SU-DHL-6 (cell line): ENCODE measurements around the gene GSN.

Experiments used
- H2AFZ ChIP-seq: fragments of 200-600 bp; sonication (generic); 2 replicates; pipeline ENCODE4 v1.6.1; 2014; ENCODE audit warnings: low read depth, mild to moderate bottlenecking, moderate library complexity, mixed read lengths, antibody characterized with exemption, low read length; ENCODE audit not compliant: severe bottlenecking
- H3F3A ChIP-seq: fragments of 200-600 bp; shearing (Covaris generic); 2 replicates; pipeline ENCODE4 v1.6.0; 2016; ENCODE audit warnings: antibody characterized with exemption, mild to moderate bottlenecking; ENCODE audit not compliant: insufficient read depth
- H3K27ac ChIP-seq: fragments of 200-600 bp; sonication (generic); 2 replicates; pipeline ENCODE4 v1.5.1; 2016; ENCODE audit warnings: low read depth, mild to moderate bottlenecking, low read length, moderate library complexity, mixed read lengths
- H3K27me3 ChIP-seq: fragments of 200-600 bp; sonication (generic), shearing (Covaris generic); 2 replicates; pipeline ENCODE4 v1.6.0; 2014; ENCODE audit warnings: mild to moderate bottlenecking, low read length
- H3K36me3 ChIP-seq: fragments of 200-600 bp; sonication (generic); 2 replicates; pipeline ENCODE4 v1.6.1; 2014; ENCODE audit warnings: mild to moderate bottlenecking, low read length, mixed read lengths
- H3K4me2 ChIP-seq: fragments of 300-600, 200-600 bp; shearing (Covaris generic), sonication (generic); 2 replicates; pipeline ENCODE4 v1.6.0; 2014; ENCODE audit warnings: low read length, low read depth, mild to moderate bottlenecking; ENCODE audit not compliant: poor library complexity, severe bottlenecking
- H3K4me3 ChIP-seq: fragments of 200-600 bp; sonication (generic); 2 replicates; pipeline ENCODE4 v1.5.1; 2014; ENCODE audit warnings: antibody characterized with exemption, low read length, mild to moderate bottlenecking, mixed read lengths; ENCODE audit not compliant: insufficient read depth, poor library complexity, severe bottlenecking
- H3K79me2 ChIP-seq: fragments of 200-600 bp; sonication (generic); 2 replicates; pipeline ENCODE4 v1.6.1; 2014; ENCODE audit warnings: mild to moderate bottlenecking, low read length, moderate library complexity; ENCODE audit not compliant: insufficient read depth
- H3K9ac ChIP-seq: fragments of 200-600 bp; sonication (generic); 2 replicates; pipeline ENCODE4 v1.7.0; 2014; ENCODE audit warnings: mild to moderate bottlenecking, low read length
- H3K9me2 ChIP-seq: fragments of 200-600 bp; sonication (generic); replicated peaks from 2 replicates; pipeline ENCODE4 v1.6.1; 2014; ENCODE audit warnings: low read length; ENCODE audit not compliant: insufficient read depth
- H3K9me3 ChIP-seq: fragments of 200-600 bp; sonication (generic); 2 replicates; pipeline ENCODE4 v1.6.1; 2014; ENCODE audit warnings: low read length, mixed read lengths; ENCODE audit not compliant: insufficient read depth
- H4K20me1 ChIP-seq: fragments of 200-600 bp; sonication (generic); 2 replicates; pipeline ENCODE4 v1.6.1; 2014; ENCODE audit warnings: low read depth, mild to moderate bottlenecking, antibody characterized with exemption, low read length, moderate library complexity, mixed read lengths
- EZH2phosphoT487 ChIP-seq: fragments of 200-600 bp; sonication (generic), shearing (Covaris generic); conservative IDR thresholded peaks from 2 replicates; pipeline ENCODE4 v1.6.1; 2018; ENCODE audit warnings: mild to moderate bottlenecking, antibody characterized with exemption, low read length, moderate library complexity, mixed read lengths
- TF ChIP-seq, protein P1 (sequence below): fragments of 200-600 bp; sonication (generic); IDR thresholded peaks from one replicate; pipeline ENCODE4 v1.5.1; 2017; ENCODE audit warnings: antibody characterized with exemption, mild to moderate bottlenecking, low read length, moderate library complexity; ENCODE audit not compliant: insufficient read depth, poor library complexity, severe bottlenecking

GSN gene

DNA sequence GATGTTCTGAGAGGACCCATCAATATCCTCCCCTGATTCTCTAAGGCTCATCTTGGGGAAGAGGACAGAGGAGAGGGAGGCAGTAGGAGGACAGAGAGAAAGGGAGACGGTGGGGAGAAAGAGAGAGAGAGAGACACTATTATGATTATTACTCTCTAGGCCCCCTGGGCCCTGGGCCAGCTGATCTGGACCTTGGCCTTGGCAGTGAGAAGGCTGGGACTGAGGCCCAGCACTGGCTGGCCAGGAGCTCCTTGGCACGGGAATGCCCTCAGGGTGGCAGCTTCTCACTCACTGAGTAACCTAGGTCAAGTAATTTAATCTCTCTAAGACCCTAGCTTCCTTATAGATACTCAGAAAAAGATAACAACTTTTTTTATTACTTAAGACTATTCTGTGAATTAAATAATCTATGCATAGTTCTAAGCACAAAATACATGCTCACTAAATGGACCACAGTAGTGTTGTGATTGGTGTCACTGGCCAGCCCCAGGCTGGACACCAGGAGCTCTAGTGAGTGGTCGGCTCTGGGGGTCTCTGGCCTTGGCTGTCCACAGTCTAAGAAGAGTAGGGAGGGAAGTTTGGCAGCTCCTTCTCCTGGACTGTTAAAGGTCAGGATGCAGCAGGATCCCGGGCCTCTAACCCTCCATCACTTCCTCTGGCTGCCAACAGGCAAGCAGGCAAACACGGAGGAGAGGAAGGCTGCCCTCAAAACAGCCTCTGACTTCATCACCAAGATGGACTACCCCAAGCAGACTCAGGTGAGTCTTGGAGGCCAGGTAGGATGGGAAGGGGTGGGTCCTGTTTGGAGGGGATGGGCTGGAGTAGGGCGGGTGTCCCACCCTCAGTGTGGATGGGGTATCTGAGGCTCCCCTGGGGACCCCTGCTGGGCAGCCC, 50.0 kb downstream of the GSN start:
- H3K27me3 ChIP-seq = no peaks in the 10 kb centered on the region
- no peaks in the 10 kb centered on the region for H3K36me3 ChIP-seq
- no peak overlapping the region for H2AFZ ChIP-seq
- H3K4me3 ChIP-seq = no peak overlapping the region
- H3K79me2 ChIP-seq = no peaks in the 10 kb centered on the region
- TF ChIP-seq, protein P1, sequence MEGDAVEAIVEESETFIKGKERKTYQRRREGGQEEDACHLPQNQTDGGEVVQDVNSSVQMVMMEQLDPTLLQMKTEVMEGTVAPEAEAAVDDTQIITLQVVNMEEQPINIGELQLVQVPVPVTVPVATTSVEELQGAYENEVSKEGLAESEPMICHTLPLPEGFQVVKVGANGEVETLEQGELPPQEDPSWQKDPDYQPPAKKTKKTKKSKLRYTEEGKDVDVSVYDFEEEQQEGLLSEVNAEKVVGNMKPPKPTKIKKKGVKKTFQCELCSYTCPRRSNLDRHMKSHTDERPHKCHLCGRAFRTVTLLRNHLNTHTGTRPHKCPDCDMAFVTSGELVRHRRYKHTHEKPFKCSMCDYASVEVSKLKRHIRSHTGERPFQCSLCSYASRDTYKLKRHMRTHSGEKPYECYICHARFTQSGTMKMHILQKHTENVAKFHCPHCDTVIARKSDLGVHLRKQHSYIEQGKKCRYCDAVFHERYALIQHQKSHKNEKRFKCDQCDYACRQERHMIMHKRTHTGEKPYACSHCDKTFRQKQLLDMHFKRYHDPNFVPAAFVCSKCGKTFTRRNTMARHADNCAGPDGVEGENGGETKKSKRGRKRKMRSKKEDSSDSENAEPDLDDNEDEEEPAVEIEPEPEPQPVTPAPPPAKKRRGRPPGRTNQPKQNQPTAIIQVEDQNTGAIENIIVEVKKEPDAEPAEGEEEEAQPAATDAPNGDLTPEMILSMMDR = no peak
- TF ChIP-seq EZH2phosphoT487 = no peak
- no peak overlapping the region for H3K9ac ChIP-seq
- no peak overlapping the region for H3K27ac ChIP-seq
- no peaks in the 10 kb centered on the region for H3K9me3 ChIP-seq
- no peaks in the 10 kb centered on the region for H3F3A ChIP-seq
- H3K4me2 ChIP-seq = no peak overlapping the region
- no peaks in the 10 kb centered on the region for H4K20me1 ChIP-seq
- no peaks in the 10 kb centered on the region for H3K9me2 ChIP-seq

DNA sequence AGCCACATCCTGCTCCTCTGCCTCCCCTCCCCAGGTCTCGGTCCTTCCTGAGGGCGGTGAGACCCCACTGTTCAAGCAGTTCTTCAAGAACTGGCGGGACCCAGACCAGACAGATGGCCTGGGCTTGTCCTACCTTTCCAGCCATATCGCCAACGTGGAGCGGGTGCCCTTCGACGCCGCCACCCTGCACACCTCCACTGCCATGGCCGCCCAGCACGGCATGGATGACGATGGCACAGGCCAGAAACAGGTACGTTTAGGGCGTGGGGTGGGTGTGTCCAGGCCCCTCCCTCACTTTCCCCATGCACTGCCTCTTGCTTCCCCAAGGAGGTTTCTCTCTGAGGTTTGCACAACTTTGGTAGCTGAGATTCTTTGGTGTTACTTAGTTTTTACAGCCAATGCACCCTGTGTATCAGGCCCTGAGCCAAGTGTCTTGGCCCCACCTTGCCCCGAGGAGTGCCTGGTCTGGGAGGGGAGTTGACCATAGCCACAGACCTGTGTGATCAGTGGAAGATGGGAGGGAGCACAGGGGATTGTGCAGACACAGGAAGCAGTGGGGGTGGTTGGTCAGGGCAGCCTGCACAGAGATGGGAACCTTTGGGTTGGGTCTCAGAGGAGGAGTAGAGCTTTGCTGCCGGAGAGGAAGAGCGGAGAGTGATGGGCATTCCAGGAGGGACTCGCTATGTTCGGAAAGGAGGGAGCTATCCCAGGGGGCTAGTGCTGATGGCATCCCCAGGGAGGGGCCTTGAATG, 50.8 kb downstream of the GSN start:
- no peaks in the 10 kb centered on the region for H3K79me2 ChIP-seq
- no peak for TF ChIP-seq EZH2phosphoT487
- TF ChIP-seq, protein P1 = no peak
- no peak overlapping the region for H3K4me2 ChIP-seq
- H4K20me1 ChIP-seq = no peaks in the 10 kb centered on the region
- no peak overlapping the region for H2AFZ ChIP-seq
- H3K27me3 ChIP-seq = no peaks in the 10 kb centered on the region
- H3K4me3 ChIP-seq = no peak overlapping the region
- no peaks in the 10 kb centered on the region for H3K9me3 ChIP-seq
- no peak overlapping the region for H3K9ac ChIP-seq
- no peaks in the 10 kb centered on the region for H3K36me3 ChIP-seq
- H3F3A ChIP-seq = no peaks in the 10 kb centered on the region
- H3K9me2 ChIP-seq = no peaks in the 10 kb centered on the region
- no peak overlapping the region for H3K27ac ChIP-seq

DNA sequence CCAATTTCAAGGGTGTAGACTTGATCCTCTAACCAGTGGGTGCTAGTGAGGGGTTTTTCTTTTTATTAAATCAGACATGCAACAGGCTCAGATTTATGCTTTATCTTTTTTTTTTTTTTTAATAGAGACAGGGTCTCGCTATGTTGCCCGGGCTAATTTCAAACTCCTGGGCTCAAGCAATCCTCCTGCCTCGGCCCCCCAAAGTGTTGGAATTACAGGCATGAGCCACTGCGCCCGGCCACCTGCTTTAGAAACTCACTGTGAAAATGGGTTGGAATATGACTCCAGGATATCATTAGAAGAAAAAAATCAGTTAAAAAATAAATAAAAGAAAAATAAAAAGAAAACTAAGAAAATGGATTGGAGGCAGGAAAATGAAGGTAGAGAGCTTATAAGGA, 51.4 kb downstream of the GSN start:
- no peaks in the 10 kb centered on the region for H3F3A ChIP-seq
- H3K79me2 ChIP-seq = no peaks in the 10 kb centered on the region
- H3K4me3 ChIP-seq = no peak overlapping the region
- no peaks in the 10 kb centered on the region for H3K27me3 ChIP-seq
- H3K36me3 ChIP-seq = no peaks in the 10 kb centered on the region
- no peaks in the 10 kb centered on the region for H3K9me2 ChIP-seq
- TF ChIP-seq, protein P1 = no peak
- no peak for TF ChIP-seq EZH2phosphoT487
- H3K4me2 ChIP-seq = no peak overlapping the region
- H2AFZ ChIP-seq = no peak overlapping the region
- H4K20me1 ChIP-seq = no peaks in the 10 kb centered on the region
- no peak overlapping the region for H3K9ac ChIP-seq
- no peak overlapping the region for H3K27ac ChIP-seq
- no peaks in the 10 kb centered on the region for H3K9me3 ChIP-seq
